Ectodermal cell (in vitro differentiated cells): ENCODE results near the gene CD68.

ENCODE experiments used
- H3K27ac ChIP-seq: 2 replicates; pipeline ENCODE4 v1.7.0; 2013; ENCODE audit warnings: mild to moderate bottlenecking, low read depth, low read length; ENCODE audit not compliant: insufficient read depth, poor library complexity, severe bottlenecking
- H3K27me3 ChIP-seq: 2 replicates; pipeline ENCODE4 v1.7.0; 2013; ENCODE audit warnings: mild to moderate bottlenecking, low read length; ENCODE audit not compliant: insufficient read depth, control insufficient read depth, poor library complexity, severe bottlenecking
- H3K36me3 ChIP-seq: one replicate; pipeline ENCODE4 v1.7.0; 2013; ENCODE audit warnings: low read length; ENCODE audit not compliant: control insufficient read depth, insufficient read depth
- H3K4me1 ChIP-seq: one replicate; pipeline ENCODE4 v1.7.0; 2013; ENCODE audit warnings: low read length; ENCODE audit not compliant: control insufficient read depth, insufficient read depth
- H3K4me3 ChIP-seq: 2 replicates; pipeline ENCODE4 v1.7.0; 2013; ENCODE audit warnings: low read depth, low read length, control low read depth; ENCODE audit not compliant: insufficient read depth
- H3K9me3 ChIP-seq: 2 replicates; pipeline ENCODE4 v1.7.0; 2013; ENCODE audit warnings: mild to moderate bottlenecking, low read length, moderate library complexity; ENCODE audit not compliant: control insufficient read depth
- whole genome bisulfite sequencing, 2 experiments: methylation state at CpG; one replicate each; pipeline ENCODE4 v1.1.7; 2013; ENCODE audit warnings: missing lambda C conversion rate in 2 of 2; 5-methylcytosine and 5-hydroxymethylcytosine counted together

The CD68 gene

DNA sequence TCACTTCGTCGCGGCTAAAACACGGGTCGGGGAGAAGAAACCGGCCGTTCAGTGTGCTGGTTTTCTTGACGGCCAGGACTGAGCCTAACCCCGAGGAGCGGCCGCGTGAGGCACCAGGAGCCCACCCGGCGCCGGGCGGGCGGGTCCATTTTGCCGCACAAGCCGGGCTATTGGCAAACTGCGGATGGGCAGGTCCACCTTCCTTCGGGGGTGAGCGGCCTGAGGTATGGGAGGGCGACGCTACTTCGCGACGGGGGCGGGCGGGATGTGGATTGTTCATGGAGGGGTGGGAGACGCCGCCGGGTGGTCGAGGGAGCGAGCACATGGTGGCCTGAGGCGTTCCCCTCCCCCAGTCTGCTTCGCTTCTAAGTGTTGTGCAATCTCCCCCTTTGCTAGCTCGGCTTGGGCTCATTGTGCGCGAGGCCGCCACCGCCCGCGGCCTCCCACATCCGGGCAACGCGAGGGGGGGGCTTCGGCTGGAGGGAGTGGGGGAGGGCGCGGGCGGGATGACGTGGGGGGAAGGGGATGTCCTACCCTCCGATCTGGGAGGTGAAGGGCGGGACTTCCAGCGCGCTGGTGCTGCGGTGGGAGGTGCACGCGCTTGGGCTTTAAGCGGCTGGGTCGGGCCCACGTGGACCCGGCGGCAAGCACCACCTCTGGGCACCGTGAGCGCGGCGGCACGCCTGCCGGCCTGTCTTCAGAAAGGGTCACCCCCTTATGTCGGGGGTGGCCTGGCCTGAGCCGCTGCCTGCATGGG, 5.9 kb upstream of the CD68 start:
- Histone ChIP-seq H3K27ac (peak overlapping the region; percentile 92), H3K4me3 (peak overlapping the region; percentile 97), H3K9me3 (no peaks in the 10 kb centered on the region), H3K27me3 (no peaks in the 10 kb centered on the region), H3K4me1 (peaks cover 16% of the 10 kb centered on the region), H3K36me3 (peaks cover 61% of the 10 kb centered on the region)
- WGBS, 2 experiments, result 0% methylated on average over 71 of the region's 71 CpGs

- Histone ChIP-seq H3K4me1 (peaks cover 16% of the 10 kb centered on the region), H3K9me3 (no peaks in the 10 kb centered on the region), H3K27ac (peak overlapping the region; percentile 62), H3K27me3 (no peaks in the 10 kb centered on the region), H3K36me3 (peaks cover 59% of the 10 kb centered on the region), H3K4me3 (peak overlapping the region; percentile 97)
- WGBS, 2 experiments, result 48 to 49% methylated on average over 15 of the region's 15 CpGs
These were observed 5.1 kb upstream of the CD68 start for GRCh38 chr17:7574176-7574953.

GRCh38 chr17:7575481-7575883, 4.0 kb upstream of the CD68 start:
- Histone ChIP-seq H3K36me3 (peaks cover 53% of the 10 kb centered on the region), H3K4me3 (peak overlapping the region; percentile 21)

DNA sequence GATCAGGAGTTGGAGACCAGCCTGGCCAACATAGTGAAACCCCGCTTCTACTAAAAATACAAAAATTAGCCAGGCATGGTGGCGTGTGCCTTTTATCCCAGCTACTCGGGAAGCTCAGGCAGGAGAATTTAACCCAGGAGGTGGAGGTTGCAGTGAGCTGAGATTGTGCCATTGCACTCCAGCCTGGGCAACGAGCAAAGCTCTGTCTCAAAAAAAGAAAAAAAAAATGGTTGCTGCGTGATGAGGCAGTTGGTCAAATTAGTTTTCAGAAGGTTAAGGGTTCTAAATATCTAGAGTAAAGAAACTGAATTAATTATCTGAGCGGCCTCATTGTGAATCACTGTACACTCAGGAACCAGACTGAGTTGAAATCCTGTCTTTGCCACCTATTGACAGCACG, 3.5 kb upstream of the CD68 start:
- H3K9me3 ChIP-seq, result no peaks in the 10 kb centered on the region
- peak overlapping the region; percentile 33 for H3K27ac ChIP-seq
- H3K4me1 ChIP-seq, result peaks cover 16% of the 10 kb centered on the region
- H3K4me3 ChIP-seq, result no peak overlapping the region
- H3K27me3 ChIP-seq, result no peaks in the 10 kb centered on the region
- H3K36me3 ChIP-seq, result peaks cover 48% of the 10 kb centered on the region
- 92 to 95% methylated on average over 7 of the region's 7 CpGs for WGBS, 2 experiments

More at GRCh38 chr17:7575481-7575883, 4.0 kb upstream of the CD68 start:
- Histone ChIP-seq H3K27ac (no peak overlapping the region), H3K9me3 (no peaks in the 10 kb centered on the region), H3K27me3 (no peaks in the 10 kb centered on the region), H3K4me1 (peaks cover 16% of the 10 kb centered on the region)
- 93 to 95% methylated on average over 1 of the region's 1 CpG for WGBS, 2 experiments

DNA sequence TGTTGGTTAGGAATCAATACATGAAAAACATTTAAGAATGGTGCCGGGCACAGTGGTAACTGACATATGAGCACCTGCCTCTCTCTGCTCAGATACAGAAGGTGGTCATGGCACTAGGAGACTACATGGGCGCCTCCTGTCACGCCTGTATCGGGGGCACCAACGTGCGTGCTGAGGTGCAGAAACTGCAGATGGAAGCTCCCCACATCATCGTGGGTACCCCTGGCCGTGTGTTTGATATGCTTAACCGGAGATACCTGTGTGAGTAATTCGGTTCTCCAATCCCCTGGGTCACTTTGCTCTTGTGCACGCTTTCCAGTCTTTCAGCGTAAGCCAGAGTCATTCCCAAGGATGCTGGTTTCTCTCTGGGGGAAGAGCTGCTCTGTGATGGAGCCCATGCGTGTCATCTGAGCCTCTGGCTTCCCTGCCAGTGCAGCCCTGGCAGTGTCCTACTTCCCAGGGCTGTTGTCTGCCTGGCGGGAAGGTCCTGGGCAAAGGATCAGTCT, 3.0 kb upstream of the CD68 start:
- Histone ChIP-seq H3K9me3 (no peaks in the 10 kb centered on the region), H3K4me1 (peaks cover 13% of the 10 kb centered on the region), H3K27me3 (no peaks in the 10 kb centered on the region), H3K27ac (no peak overlapping the region), H3K4me3 (no peak overlapping the region), H3K36me3 (peaks cover 44% of the 10 kb centered on the region)
- 96% methylated on average over 14 of the region's 14 CpGs for WGBS, 2 experiments

DNA sequence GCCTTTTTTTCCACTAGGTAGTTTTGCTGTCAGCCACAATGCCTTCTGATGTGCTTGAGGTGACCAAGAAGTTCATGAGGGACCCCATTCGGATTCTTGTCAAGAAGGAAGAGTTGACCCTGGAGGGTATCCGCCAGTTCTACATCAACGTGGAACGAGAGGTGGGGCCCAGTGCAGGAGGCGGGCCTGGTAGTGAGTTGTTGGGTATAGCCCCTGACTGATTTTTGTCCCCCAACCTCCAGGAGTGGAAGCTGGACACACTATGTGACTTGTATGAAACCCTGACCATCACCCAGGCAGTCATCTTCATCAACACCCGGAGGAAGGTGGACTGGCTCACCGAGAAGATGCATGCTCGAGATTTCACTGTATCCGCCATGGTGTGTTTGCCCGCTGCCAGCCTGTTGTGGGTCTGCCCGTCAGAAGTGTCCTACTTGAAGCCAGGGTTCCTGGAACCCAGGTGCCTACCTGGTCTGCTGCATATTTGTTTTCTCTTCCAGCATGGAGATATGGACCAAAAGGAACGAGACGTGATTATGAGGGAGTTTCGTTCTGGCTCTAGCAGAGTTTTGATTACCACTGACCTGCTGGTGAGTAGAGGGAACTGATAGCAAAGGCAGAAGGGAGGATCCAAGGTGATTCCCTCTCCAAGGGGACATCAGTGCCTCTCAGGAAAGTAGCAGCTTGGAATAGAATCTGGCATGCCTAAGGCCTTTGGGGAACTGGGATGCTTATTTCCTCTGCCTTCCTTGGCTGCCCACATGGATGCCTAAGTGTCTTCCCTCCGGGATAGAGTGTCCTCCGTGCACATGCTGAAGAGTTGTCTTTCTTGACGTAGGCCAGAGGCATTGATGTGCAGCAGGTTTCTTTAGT, 1.9 kb upstream of the CD68 start:
- Histone ChIP-seq H3K36me3 (peaks cover 44% of the 10 kb centered on the region), H3K27ac (no peak overlapping the region), H3K4me3 (no peak overlapping the region), H3K27me3 (no peaks in the 10 kb centered on the region), H3K9me3 (no peaks in the 10 kb centered on the region), H3K4me1 (peaks cover 8% of the 10 kb centered on the region)
- WGBS, 2 experiments, result 95 to 96% methylated on average over 17 of the region's 17 CpGs

GRCh38 chr17:7579834-7580603, 581 bp downstream of the CD68 start:
- Histone ChIP-seq H3K27me3 (no peaks in the 10 kb centered on the region), H3K4me1 (peaks cover under 1% of the 10 kb centered on the region), H3K27ac (peak overlapping the region; percentile 67), H3K9me3 (no peaks in the 10 kb centered on the region), H3K4me3 (no peak overlapping the region), H3K36me3 (peaks cover 31% of the 10 kb centered on the region)
- WGBS, 2 experiments, result 94% methylated on average over 12 of the region's 12 CpGs

- Histone ChIP-seq H3K4me3 (no peak overlapping the region), H3K27ac (no peak overlapping the region), H3K9me3 (no peaks in the 10 kb centered on the region), H3K4me1 (no peaks in the 10 kb centered on the region), H3K27me3 (no peaks in the 10 kb centered on the region), H3K36me3 (peaks cover 22% of the 10 kb centered on the region)
- 91% methylated on average over 23 of the region's 23 CpGs for WGBS, 2 experiments
These were observed 1.5 kb downstream of the CD68 start for GRCh38 chr17:7580604-7581575.
